H1 (cell line): ENCODE results near the gene MYH9. TPM values are rescaled to one million over a fixed set of nuclear protein-coding genes. Genes with fewer than 3 reads are reported as not detected.

Experiments
- CTCF ChIA-PET: fragments of 300-600 bp; sonication (Branson Sonifier 250); formaldehyde crosslinking; loops from one replicate; lab custom pipeline; 2021; ENCODE audit not compliant: partially characterized antibody; lab: Charles Lee
- POLR2A ChIA-PET: fragments of 300-600 bp; sonication (Branson Sonifier 250); formaldehyde crosslinking; loops from one replicate; lab custom pipeline; 2021; ENCODE audit warnings: inconsistent platforms; ENCODE audit not compliant: partially characterized antibody; lab: Charles Lee
- DNase-seq, 2 experiments: peaks; one replicate each; pipeline versions ENCODE4 v3.0.0 to v3.0.0-alpha.2; 2010 to 2022; ENCODE audit warnings: low spot score in 2 of 2, low read depth in 1 of 2, mixed read lengths in 1 of 2
- FAIRE-seq: peaks from 2 replicates; lab custom pipeline; 2011; peaks lifted over from hg19 to GRCh38; lab: Jason Lieb, UNC
- H2AFZ ChIP-seq: 2 replicates; pipeline ENCODE4 v1.8.1; 2012; ENCODE audit warnings: low read length, inconsistent platforms
- H2AK5ac ChIP-seq: 2 replicates; pipeline ENCODE4 v1.6.1; 2013; ENCODE audit warnings: low read depth, low read length
- H2BK120ac ChIP-seq: replicated peaks from 2 replicates; pipeline ENCODE3; 2013; ENCODE audit warnings: low read depth, low read length, inconsistent platforms
- H2BK12ac ChIP-seq: 2 replicates; pipeline ENCODE4 v1.6.1; 2013; ENCODE audit warnings: low read depth, low read length
- H2BK15ac ChIP-seq: 2 replicates; pipeline ENCODE4 v1.6.1; 2013; ENCODE audit warnings: low read length
- H2BK20ac ChIP-seq: 2 replicates; pipeline ENCODE4 v1.6.1; 2013; ENCODE audit warnings: low read length
- H2BK5ac ChIP-seq: 2 replicates; pipeline ENCODE4 v1.6.1; 2013; ENCODE audit warnings: low read depth, low read length
- H3K14ac ChIP-seq: 2 replicates; pipeline ENCODE4 v1.6.1; 2013; ENCODE audit warnings: inconsistent platforms; ENCODE audit not compliant: insufficient read length
- H3K18ac ChIP-seq: 2 replicates; pipeline ENCODE4 v1.6.1; 2013; ENCODE audit warnings: low read length; ENCODE audit errors: extremely low read depth
- H3K23ac ChIP-seq: 2 replicates; pipeline ENCODE4 v1.6.1; 2013; ENCODE audit warnings: inconsistent platforms; ENCODE audit not compliant: insufficient read length
- H3K23me2 ChIP-seq: 2 replicates; pipeline ENCODE4 v1.6.1; 2013; ENCODE audit warnings: low read depth, low read length
- H3K27ac ChIP-seq: 2 replicates; pipeline ENCODE4 v1.6.1; 2011; ENCODE audit warnings: low read depth, low read length, inconsistent platforms
- H3K27me3 ChIP-seq, 4 experiments: replicated peaks in 1 of 4; 1 replicate in 1 of 4; 2 replicates in 3 of 4; pipeline versions ENCODE4 v1.6.1 to v1.8.1; 2011 to 2013; ENCODE audit warnings: low read length in 3 of 4, mild to moderate bottlenecking in 3 of 4, inconsistent platforms in 2 of 4, mixed read lengths in 2 of 4, moderate library complexity in 1 of 4; ENCODE audit not compliant: control insufficient read depth in 3 of 4, insufficient read depth in 3 of 4; ENCODE audit errors: extremely low read depth in 1 of 4
- H3K36me3 ChIP-seq, 4 experiments: 2 replicates each; pipeline versions ENCODE4 v1.6.1 to v1.8.1; 2011 to 2013; ENCODE audit warnings: mild to moderate bottlenecking in 4 of 4, low read length in 3 of 4, moderate library complexity in 2 of 4, control low read depth in 1 of 4, inconsistent platforms in 1 of 4; ENCODE audit not compliant: insufficient read depth in 4 of 4, control insufficient read depth in 2 of 4
- H3K4ac ChIP-seq: replicated peaks from 2 replicates; pipeline ENCODE3; 2013; ENCODE audit warnings: low read length, low read depth, mixed read lengths, inconsistent platforms; ENCODE audit not compliant: insufficient read length
- H3K4me1 ChIP-seq, 4 experiments: replicated peaks in 1 of 4; 1 replicate in 1 of 4; 2 replicates in 3 of 4; pipeline versions ENCODE4 v1.6.1 to v1.8.1; 2011 to 2013; ENCODE audit warnings: low read length in 3 of 4, inconsistent platforms in 2 of 4, mixed read lengths in 1 of 4; ENCODE audit not compliant: insufficient read depth in 4 of 4, control insufficient read depth in 3 of 4
- H3K4me2 ChIP-seq, 2 experiments: 2 replicates each; pipeline versions ENCODE4 v1.6.1 to v1.8.1; 2011 to 2013; ENCODE audit warnings: low read depth in 2 of 2, low read length in 2 of 2, control low read depth in 1 of 2, inconsistent platforms in 1 of 2, mild to moderate bottlenecking in 1 of 2; ENCODE audit not compliant: insufficient read depth in 1 of 2
- H3K4me3 ChIP-seq, 4 experiments: fragments of 200-600, 300-600 bp in 1 of 4; sonication (generic), shearing (Covaris generic), sonication (Bioruptor Twin) in 1 of 4; 2 replicates each; pipeline versions ENCODE4 v1.5.1 to v1.8.1; 2011 to 2016; ENCODE audit warnings: low read length in 4 of 4, low read depth in 3 of 4, control low read depth in 2 of 4, inconsistent platforms in 2 of 4, mild to moderate bottlenecking in 2 of 4, mixed read lengths in 1 of 4, moderate library complexity in 1 of 4; ENCODE audit not compliant: insufficient read depth in 2 of 4; ENCODE audit errors: extremely low read depth in 1 of 4
- H3K56ac ChIP-seq: replicated peaks from 2 replicates; pipeline ENCODE3; 2013; ENCODE audit warnings: low read depth, mild to moderate bottlenecking, mixed read lengths, low read length, inconsistent platforms; ENCODE audit not compliant: insufficient read length
- H3K79me1 ChIP-seq: 2 replicates; pipeline ENCODE4 v1.6.1; 2013; ENCODE audit warnings: low read depth, low read length, control low read depth
- H3K79me2 ChIP-seq, 2 experiments: 2 replicates each; pipeline versions ENCODE4 v1.6.1 to v1.8.1; 2012 to 2013; ENCODE audit warnings: low read length in 2 of 2, mild to moderate bottlenecking in 2 of 2, inconsistent platforms in 1 of 2; ENCODE audit not compliant: insufficient read depth in 2 of 2, control insufficient read depth in 1 of 2
- H3K9ac ChIP-seq, 4 experiments: replicated peaks in 1 of 4; 1 replicate in 1 of 4; 2 replicates in 3 of 4; pipeline versions ENCODE4 v1.6.1 to v1.8.1; 2011 to 2013; ENCODE audit warnings: low read depth in 3 of 4, low read length in 3 of 4, control low read depth in 2 of 4, mild to moderate bottlenecking in 2 of 4, moderate library complexity in 2 of 4, inconsistent platforms in 1 of 4; ENCODE audit errors: extremely low read depth in 1 of 4
- H3K9me3 ChIP-seq, 2 experiments: 2 replicates each; pipeline versions ENCODE4 v1.6.1 to v1.8.1; 2012 to 2013; ENCODE audit warnings: mild to moderate bottlenecking in 2 of 2, moderate library complexity in 2 of 2, control low read depth in 1 of 2, inconsistent platforms in 1 of 2, low read depth in 1 of 2, low read length in 1 of 2, mixed read lengths in 1 of 2; ENCODE audit not compliant: insufficient read depth in 2 of 2
- H4K20me1 ChIP-seq, 2 experiments: replicated peaks in 1 of 2; 2 replicates each; pipeline versions ENCODE3 to v1.8.1; 2011 to 2013; ENCODE audit warnings: inconsistent platforms in 2 of 2, low read length in 2 of 2, mild to moderate bottlenecking in 1 of 2; ENCODE audit not compliant: insufficient read depth in 2 of 2, control insufficient read depth in 1 of 2
- H4K5ac ChIP-seq: 2 replicates; pipeline ENCODE4 v1.6.1; 2013; ENCODE audit warnings: low read length, low read depth, mixed read lengths, inconsistent platforms; ENCODE audit not compliant: insufficient read length
- H4K8ac ChIP-seq: 2 replicates; pipeline ENCODE4 v1.8.0; 2013; ENCODE audit warnings: mild to moderate bottlenecking, moderate library complexity, low read length, inconsistent platforms; ENCODE audit not compliant: insufficient read depth; ENCODE audit errors: extremely low read depth
- H4K91ac ChIP-seq: replicated peaks from 2 replicates; pipeline ENCODE3; 2013; ENCODE audit warnings: low read length, mixed read lengths, inconsistent platforms; ENCODE audit not compliant: insufficient read length
- ASH2L ChIP-seq: fragments of 200-600, 300-600 bp; sonication (generic); IDR thresholded peaks from one replicate; pipeline ENCODE4 v1.7.1; 2017; ENCODE audit warnings: low read length
- CTBP2 ChIP-seq: IDR thresholded peaks from 2 replicates; pipeline ENCODE4 v1.7.0; 2011; ENCODE audit warnings: borderline replicate concordance, mild to moderate bottlenecking, moderate library complexity, mixed read lengths, low read length; ENCODE audit not compliant: insufficient read depth, insufficient read length
- KDM4A ChIP-seq: IDR thresholded peaks from one replicate; pipeline ENCODE4 v1.7.1; 2012; ENCODE audit warnings: low read depth, mild to moderate bottlenecking, moderate library complexity, low read length, inconsistent platforms; ENCODE audit not compliant: severe bottlenecking
- RAD21 ChIP-seq, 2 experiments: IDR thresholded peaks in 1 of 2; conservative IDR thresholded peaks in 1 of 2; 2 replicates each; pipeline ENCODE4 v1.6.1; 2011; ENCODE audit warnings: low read depth in 2 of 2, low read length in 2 of 2, improper control_type of control experiment in 1 of 2, inconsistent platforms in 1 of 2, mild to moderate bottlenecking in 1 of 2, moderate library complexity in 1 of 2
- SIN3A ChIP-seq, 2 experiments: IDR thresholded peaks in 1 of 2; conservative IDR thresholded peaks in 1 of 2; 2 replicates each; pipeline ENCODE4 v1.6.1; 2011 to 2012; ENCODE audit warnings: low read length in 2 of 2, improper control_type of control experiment in 1 of 2, low read depth in 1 of 2, mild to moderate bottlenecking in 1 of 2
- TAF1 ChIP-seq: IDR thresholded peaks from 2 replicates; pipeline ENCODE4 v1.6.1; 2011; ENCODE audit warnings: mild to moderate bottlenecking, low read depth, low read length
- YY1 ChIP-seq: IDR thresholded peaks from 2 replicates; pipeline ENCODE4 v1.6.1; 2011; ENCODE audit warnings: low read depth, mild to moderate bottlenecking, low read length
- WGBS, 2 experiments: shearing (Covaris generic) in 1 of 2; methylation state at CpG; one replicate each; pipeline versions ENCODE4 v1.1.6 to v1.1.7; 2013 to 2015; ENCODE audit warnings: low lambda C conversion rate in 2 of 2, mixed read lengths in 2 of 2, inconsistent platforms in 1 of 2, low coverage in 1 of 2, missing lambda C conversion rate in 1 of 2; ENCODE audit not compliant: insufficient replicate concordance in 2 of 2, insufficient coverage in 1 of 2, insufficient read length in 1 of 2; ENCODE audit errors: extremely low coverage in 1 of 2, missing lambda C conversion rate in 1 of 2; 5-methylcytosine and 5-hydroxymethylcytosine counted together
- polyA plus RNA-seq, 7 experiments: library from polyadenylated mRNA; depleted of rRNA in 3 of 7; stranded (reverse) in 5 of 7; unstranded in 2 of 7; fragments of >200 nt in 5 of 7; fragments of 200-250 nt in 2 of 7; gene quantifications; 1 replicate in 5 of 7; 2 replicates in 1 of 7; 4 replicates in 1 of 7; pipeline versions ENCODE4 v1.2.1 to v1.2.3, GENCODE V29; 2011 to 2013; ENCODE audit warnings: missing spikeins in 2 of 7, mixed read lengths in 2 of 7
- total RNA-seq: library from RNA; stranded (reverse); fragmentation: NEBNext Ultra II Directional; extraction: Animal tissue kit (Norgen Biotek cat#: 25700); gene quantifications from 2 replicates; pipeline ENCODE4 v1.2.1, GENCODE V29; 2021

The MYH9 gene
- total and polyA plus RNA-seq, 2 of the 8 experiments (the other 6 are each of a cell fraction or from before 2014, with no cell fraction given): 24.9 to 322 TPM

DNA sequence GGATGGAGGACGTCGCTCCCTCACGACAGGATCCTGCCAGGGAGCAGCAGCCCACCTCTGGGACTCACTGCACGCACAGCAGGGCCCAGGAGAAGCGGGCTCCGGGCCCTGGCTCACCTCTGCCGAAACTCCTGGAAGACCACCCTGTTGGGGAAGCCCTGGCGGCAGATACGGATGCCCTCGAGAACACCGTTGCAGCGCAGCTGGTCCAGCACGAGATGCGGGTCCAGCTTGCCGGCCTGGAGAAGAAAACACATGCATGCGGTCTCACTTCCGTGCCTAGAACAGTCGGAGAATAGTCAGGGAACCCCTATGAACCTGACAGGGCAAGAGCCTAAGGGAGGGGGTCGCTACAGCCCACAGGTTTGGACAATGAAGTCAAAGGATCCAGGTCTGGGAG, 82.0 kb downstream of the MYH9 start:
- Histone ChIP-seq H4K8ac (no peak overlapping the region), H3K4me3 (no peak overlapping the region), H3K36me3 (peaks cover 35 to 80% (median 73%) of the 10 kb centered on the region in 4 experiments), H3K27me3 (no peaks in the 10 kb centered on the region), H2BK5ac (no peak overlapping the region; the same call in 1 of the 2 replicates), H2BK20ac (no peak overlapping the region), H4K5ac (no peak overlapping the region), H4K91ac (no peak overlapping the region), H3K9ac (no peak overlapping the region), H3K4me2 (no peak overlapping the region), H3K56ac (no peak overlapping the region), H3K23me2 (no peaks in the 10 kb centered on the region), H2BK15ac (no peak overlapping the region), H3K79me1 (no peaks in the 10 kb centered on the region), H3K9me3 (no peaks in the 10 kb centered on the region), H3K4ac (no peak overlapping the region), H3K18ac (no peak overlapping the region), H3K23ac (no peak overlapping the region), H2AK5ac (no peak overlapping the region), H4K20me1 (peaks cover 3 to 10% of the 10 kb centered on the region in 2 experiments)
- FAIRE-seq (no peak), DNase-seq (no peak)
- POLR2A ChIA-PET: interaction anchor here (0.8 to 2.0 kb wide), 2 partner anchors 12 to 56 kb away, joined by 3 to 6 read pairs; no protein-coding TSS in a partner anchor
- CTCF ChIA-PET: interaction anchor here (0.9 to 17.3 kb wide), 4 partner anchors 19 to 165 kb away, joined by 3 to 159 read pairs (median 8); no protein-coding TSS in a partner anchor
- TF ChIP-seq SIN3A (conservative IDR thresholded peaks at IDR 0.05 in 1 of 2, IDR thresholded peaks at IDR 0.05 in 1 of 2; ENCODE audit: low read depth in 1 of 2, low read length in 2 of 2) (no peak), CTBP2 (no peak), ASH2L (no peak), TAF1 (no peak), KDM4A (no peak), YY1 (no peak), RAD21 (IDR thresholded peaks at IDR 0.05 in 1 of 2, conservative IDR thresholded peaks at IDR 0.05 in 1 of 2; ENCODE audit: low read depth in 2 of 2, low read length in 2 of 2) (no peak)
- TF ChIP-seq, all 59 proteins: peak for 0
- H2BK120ac ChIP-seq: no peak overlapping the region
- H3K4me1 ChIP-seq: no peaks in the 10 kb centered on the region
- 95% methylated on average over 16 of the region's 19 CpGs; no CpG with 5 or more reads in 1 of the 2 experiments for WGBS, 2 experiments
- no peaks in the 10 kb centered on the region for H3K79me2 ChIP-seq
- no peak overlapping the region for H2BK12ac ChIP-seq
- no peak overlapping the region for H3K27ac ChIP-seq
- no peak overlapping the region for H3K14ac ChIP-seq
- no peak overlapping the region for H2AFZ ChIP-seq
